ENCODE results near the gene CHD2. TPM values are rescaled to one million over a fixed set of nuclear protein-coding genes. Genes with fewer than 3 reads are reported as not detected.

The CHD2 gene
- total RNA-seq, 4 donors from 2014 or later, result 26.9 to 55.5 (median 33.7) TPM

GRCh38 chr15:92881802-92882696, 18.1 kb upstream of the CHD2 start:
- Histone ChIP-seq H3K27me3 (no peaks in the 10 kb centered on the region), H3K4me1 (peaks cover 27 to 33% of the 10 kb centered on the region in 2 donors), H3K9me3 (no peaks in the 10 kb centered on the region), H3K36me3 (peaks cover 4 to 21% of the 10 kb centered on the region in 2 donors), H3K27ac (peak overlapping the region; percentile 91 to 97 (median 92)), H3K4me3 (peak overlapping the region; percentile 55 to 71 (median 66))
- in situ Hi-C loops (cut with MboI; ENCODE audit: low sequenced_read_pairs in 4 of 4), result loop anchor here in 1 of 4 donors (5.0 kb wide), 1 partner anchor 70 kb away; no protein-coding TSS in a partner anchor
- TF ChIP-seq POLR2A (IDR thresholded peaks at IDR 0.05), result peak in 1 of 2 donors; percentile 86
- TF ChIP-seq CTCF (IDR thresholded peaks at IDR 0.05 in 4 of 5, conservative IDR thresholded peaks at IDR 0.05 in 1 of 5), result no peak
- intact Hi-C loops (cut with DNase I; ENCODE audit: low total_unique reads), result loop anchor here (1.0 to 10.0 kb wide), 6 partner anchors 22 to 333 kb away; no protein-coding TSS in a partner anchor
- DNase-seq (peak; percentile 99 to 100), ATAC-seq (peak; percentile 92 to 94)

DNA sequence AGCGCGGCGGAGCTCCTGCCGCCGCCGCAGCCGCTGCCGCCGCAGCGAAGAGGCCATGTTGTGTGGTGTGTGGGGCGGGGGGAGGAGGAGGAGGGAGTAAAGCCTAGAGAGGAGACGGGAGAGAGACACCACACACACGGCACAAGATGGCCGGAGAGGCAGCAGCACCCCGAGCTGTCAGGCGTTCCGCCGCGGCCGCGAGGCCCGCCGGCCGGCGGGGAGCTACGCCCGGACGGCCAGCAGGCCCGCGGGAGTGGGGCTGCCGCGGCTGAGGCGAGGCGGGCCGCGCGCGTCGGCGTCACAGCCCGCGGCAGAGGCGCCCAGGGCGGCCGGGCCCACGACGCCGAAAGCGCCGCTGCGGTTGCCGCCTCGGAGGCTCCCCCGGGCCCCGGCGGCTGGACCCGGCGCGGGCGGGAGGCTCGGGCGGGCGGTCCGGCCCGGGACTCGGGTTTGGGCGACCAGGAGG, 17.4 kb upstream of the CHD2 start:
- H3K27me3 ChIP-seq, result no peaks in the 10 kb centered on the region
- peak overlapping the region; percentile 71 to 90 (median 79) for H3K4me3 ChIP-seq
- H3K4me1 ChIP-seq, result peaks cover 34 to 40% of the 10 kb centered on the region in 2 donors
- H3K27ac ChIP-seq, result peak overlapping the region; percentile 91 to 100 (median 99)
- intact Hi-C loops (cut with DNase I; ENCODE audit: low total_unique reads), result loop anchor here (1.0 to 10.0 kb wide), 6 partner anchors 22 to 332 kb away; no protein-coding TSS in a partner anchor
- TF ChIP-seq CTCF (IDR thresholded peaks at IDR 0.05 in 4 of 5, conservative IDR thresholded peaks at IDR 0.05 in 1 of 5), result no peak
- TF ChIP-seq POLR2A (IDR thresholded peaks at IDR 0.05), result peak; percentile 92 to 97
- H3K36me3 ChIP-seq, result peaks cover 4 to 28% of the 10 kb centered on the region in 2 donors
- in situ Hi-C loops (cut with MboI; ENCODE audit: low sequenced_read_pairs in 4 of 4), result loop anchor here in 1 of 4 donors (5.0 kb wide), 1 partner anchor 70 kb away; no protein-coding TSS in a partner anchor
- DNase-seq, result no peak
- ATAC-seq, result peak; percentile 86 to 87
- H3K9me3 ChIP-seq, result no peaks in the 10 kb centered on the region

DNA sequence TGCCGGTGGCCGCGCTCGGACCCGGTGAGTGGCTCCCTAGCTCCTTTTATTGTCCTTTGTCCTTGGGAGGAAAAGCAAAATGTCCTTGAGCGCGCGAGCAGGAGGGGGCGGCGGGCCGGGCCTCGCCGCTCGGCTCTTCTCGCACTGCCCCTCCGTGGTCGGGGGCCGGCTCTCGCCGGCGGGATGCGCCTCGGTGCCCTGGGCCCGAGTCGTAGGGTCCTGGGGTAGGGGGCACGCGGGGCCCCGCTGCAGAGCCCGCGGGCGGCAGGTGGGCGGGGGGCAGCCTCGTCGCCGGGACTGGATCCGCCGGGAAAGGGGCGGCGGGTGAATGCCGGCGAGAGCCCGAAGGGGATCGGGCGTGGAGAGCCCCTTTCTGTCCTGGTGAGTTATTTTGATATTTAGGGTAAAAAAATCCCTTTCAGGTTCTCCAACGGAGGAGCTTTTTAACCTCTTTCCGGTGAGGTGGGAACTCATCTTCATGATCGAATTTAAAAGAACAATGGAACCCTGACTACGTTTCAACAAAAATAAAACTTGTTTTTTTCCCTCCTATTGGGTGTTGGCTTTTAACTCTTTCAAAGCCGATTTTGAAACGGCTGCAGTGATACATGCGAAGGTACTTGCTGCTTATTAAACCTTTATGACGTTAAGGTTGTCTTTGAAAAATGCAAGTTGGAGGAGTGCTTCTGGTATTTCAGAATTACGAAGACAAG, 16.8 kb upstream of the CHD2 start:
- peak; percentile 6 to 10 for ATAC-seq
- intact Hi-C loops (cut with DNase I; ENCODE audit: low total_unique reads) (loop anchor here (10.0 kb wide), 1 partner anchor 331 kb away; no protein-coding TSS in a partner anchor), in situ Hi-C loops (cut with MboI; ENCODE audit: low sequenced_read_pairs in 4 of 4) (loop anchor here in 1 of 4 donors (5.0 kb wide), 1 partner anchor 71 kb away; no protein-coding TSS in a partner anchor)
- peak overlapping the region; percentile 91 to 100 (median 99) for H3K27ac ChIP-seq
- H3K9me3 ChIP-seq, result no peaks in the 10 kb centered on the region
- TF ChIP-seq CTCF (IDR thresholded peaks at IDR 0.05 in 4 of 5, conservative IDR thresholded peaks at IDR 0.05 in 1 of 5) (peak in 1 of 5 experiments; percentile 10), POLR2A (IDR thresholded peaks at IDR 0.05) (no peak)
- peaks cover 4 to 34% of the 10 kb centered on the region in 2 donors for H3K36me3 ChIP-seq
- H3K4me1 ChIP-seq, result peaks cover 40 to 46% of the 10 kb centered on the region in 2 donors
- H3K27me3 ChIP-seq, result no peaks in the 10 kb centered on the region
- DNase-seq, result peak in 1 of 2 donors; percentile 39
- peak overlapping the region; percentile 71 to 90 (median 79) for H3K4me3 ChIP-seq

DNA sequence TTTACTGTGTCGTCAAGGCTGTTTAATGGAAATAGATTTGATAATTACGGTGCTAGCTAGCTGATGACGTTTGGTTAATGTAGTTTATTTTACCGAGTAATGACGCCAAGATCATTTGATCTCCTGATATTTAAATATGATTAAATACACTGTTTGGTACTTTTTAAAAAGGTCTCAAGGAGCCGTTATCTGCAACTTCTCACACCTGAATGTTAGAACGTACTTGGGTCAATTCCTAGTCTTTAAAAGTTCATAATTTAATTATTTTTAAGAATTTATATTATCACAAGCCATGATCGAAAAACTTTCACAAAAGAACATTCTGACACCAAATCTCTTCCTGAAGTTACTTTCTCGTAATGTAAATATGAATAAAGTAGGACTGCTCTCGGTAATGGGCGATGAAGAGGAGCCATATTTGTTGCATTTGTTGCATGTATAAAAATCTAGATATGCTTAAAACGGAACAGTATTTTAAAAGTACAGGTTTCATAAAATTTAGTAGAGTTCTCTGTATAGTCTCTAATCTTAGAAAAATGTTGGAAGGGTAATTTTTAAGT, 16.2 kb upstream of the CHD2 start:
- in situ Hi-C loops (cut with MboI; ENCODE audit: low sequenced_read_pairs in 4 of 4) (loop anchor here in 1 of 4 donors (5.0 kb wide), 1 partner anchor 72 kb away; no protein-coding TSS in a partner anchor), intact Hi-C loops (cut with DNase I; ENCODE audit: low total_unique reads) (loop anchor here (10.0 kb wide), 1 partner anchor 331 kb away; no protein-coding TSS in a partner anchor)
- Histone ChIP-seq H3K4me1 (peaks cover 44 to 49% of the 10 kb centered on the region in 2 donors), H3K27me3 (no peaks in the 10 kb centered on the region), H3K4me3 (peak overlapping the region; percentile 71 to 90 (median 79)), H3K36me3 (peaks cover 4 to 36% of the 10 kb centered on the region in 2 donors), H3K9me3 (no peaks in the 10 kb centered on the region), H3K27ac (peak overlapping the region; percentile 91 to 100 (median 99))
- TF ChIP-seq CTCF (IDR thresholded peaks at IDR 0.05 in 4 of 5, conservative IDR thresholded peaks at IDR 0.05 in 1 of 5) (no peak), POLR2A (IDR thresholded peaks at IDR 0.05) (no peak)
- DNase-seq (no peak), ATAC-seq (no peak)
